NCI-H1930 (cell line): Measurements from ENCODE around the gene SRL.
"Not testable (repeated sequence)": the region's sequence is repeated elsewhere in the genome, so short reads cannot be mapped to it uniquely, and the experiment has no call there.

Experiments
- DNase-seq, 2 experiments: peaks; one replicate each; lab custom pipeline; 2025; lab: John Stamatoyannopoulos, UW

SRL gene

DNA sequence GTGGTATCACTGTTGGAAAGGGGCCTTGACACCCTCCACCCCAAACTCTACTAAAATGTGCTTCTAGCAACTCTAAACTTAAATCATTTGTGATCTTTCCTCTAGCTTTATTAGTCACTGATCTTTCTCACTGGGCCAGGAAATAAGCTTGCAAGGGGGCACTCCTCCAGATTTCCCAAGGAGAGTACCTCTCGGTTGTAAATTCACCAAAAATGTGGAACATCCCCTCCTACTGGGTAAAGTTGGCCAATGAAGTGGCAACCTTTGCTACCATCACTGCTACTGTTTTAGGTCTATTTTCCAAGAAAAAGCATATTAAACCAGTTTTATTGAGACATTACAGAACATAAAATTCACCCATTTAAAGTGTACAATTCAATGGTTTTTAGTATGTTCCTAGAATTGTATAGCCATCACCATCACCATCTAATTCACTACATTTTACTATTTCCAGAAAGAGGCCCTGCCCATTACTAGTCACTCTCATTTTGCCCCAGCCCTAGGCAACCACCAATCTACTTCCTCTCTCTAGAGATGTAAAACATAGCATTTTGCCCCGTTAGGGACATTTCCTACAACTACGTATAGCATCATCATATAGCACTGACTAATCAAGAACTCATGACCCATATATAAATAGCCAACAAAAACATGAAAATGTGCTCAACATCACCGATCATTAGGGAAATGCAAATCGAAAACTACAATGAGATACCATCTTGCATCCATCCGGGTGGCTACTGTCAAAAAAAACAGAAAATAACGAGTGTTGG lies 81.0 kb downstream of the SRL start:
- DNase-seq: no peak

- DNase-seq: no peak
These were observed 82.2 kb downstream of the SRL start for GRCh38 chr16:4159726-4160125.

GRCh38 chr16:4158143-4159093 lies 83.5 kb downstream of the SRL start:
- DNase-seq: no peak

DNA sequence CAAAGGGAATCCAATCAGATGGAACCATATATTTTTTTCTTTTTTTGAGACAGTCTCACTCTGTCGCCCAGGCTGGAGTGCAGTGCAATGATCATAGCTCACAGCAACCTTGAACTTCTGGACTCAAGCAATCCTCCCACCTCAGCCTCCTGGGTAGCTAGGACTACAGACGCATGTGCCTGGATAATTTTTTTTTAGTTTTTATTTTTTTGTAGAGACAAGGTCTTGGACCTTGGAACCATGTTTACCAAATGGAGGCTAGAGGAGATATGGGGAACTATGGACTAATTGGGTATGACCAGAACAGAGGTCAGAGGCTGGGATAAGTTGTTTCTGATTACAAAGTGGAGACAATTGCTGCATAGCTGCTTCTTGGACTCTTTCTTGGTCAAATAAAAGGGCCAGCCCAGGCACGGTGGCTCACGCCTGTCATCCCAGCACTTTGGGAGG lies 84.5 kb downstream of the SRL start:
- no peak for DNase-seq

GRCh38 chr16:4156503-4156902 lies 85.4 kb downstream of the SRL start:
- not testable (repeated sequence) for DNase-seq

DNA sequence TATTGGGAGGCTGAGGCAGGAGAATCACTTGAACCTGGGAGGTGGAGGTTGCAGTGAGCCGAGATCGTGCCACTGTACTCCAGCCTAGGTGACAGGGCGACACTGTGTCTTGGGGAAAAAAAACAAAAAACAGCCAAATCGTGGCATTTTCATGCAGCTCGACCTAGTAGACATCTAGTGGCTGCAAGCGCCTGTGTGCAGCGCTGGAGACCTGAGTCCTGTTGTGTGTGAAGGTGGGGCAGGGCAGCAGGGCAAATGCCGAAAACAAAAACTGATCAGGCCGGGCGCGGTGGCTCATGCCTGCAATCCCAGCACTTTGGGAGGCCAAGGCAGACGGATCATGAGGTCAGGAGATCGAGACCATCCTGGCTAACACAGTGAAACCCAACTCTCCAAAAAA lies 88.5 kb downstream of the SRL start:
- not testable (repeated sequence) for DNase-seq

DNA sequence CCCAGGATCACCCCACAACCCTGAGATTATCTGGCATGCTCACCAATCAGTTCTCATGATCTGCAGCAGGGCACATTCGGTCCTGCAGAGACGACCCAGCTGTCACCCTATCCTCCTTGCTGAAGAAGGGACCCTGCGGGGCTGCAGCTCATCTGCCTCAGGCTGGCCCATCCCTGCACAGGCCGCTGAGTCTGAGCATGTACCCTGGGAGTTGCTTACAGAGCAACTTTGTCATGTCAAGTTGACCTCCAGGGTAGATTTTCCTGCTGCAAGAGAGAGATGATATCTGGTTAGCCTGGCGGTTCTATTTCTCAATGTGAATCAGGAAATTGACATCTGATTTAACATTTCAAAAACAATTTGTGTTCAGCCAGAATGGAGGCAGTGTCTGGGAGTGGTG lies 89.6 kb downstream of the SRL start:
- no peak for DNase-seq

DNA sequence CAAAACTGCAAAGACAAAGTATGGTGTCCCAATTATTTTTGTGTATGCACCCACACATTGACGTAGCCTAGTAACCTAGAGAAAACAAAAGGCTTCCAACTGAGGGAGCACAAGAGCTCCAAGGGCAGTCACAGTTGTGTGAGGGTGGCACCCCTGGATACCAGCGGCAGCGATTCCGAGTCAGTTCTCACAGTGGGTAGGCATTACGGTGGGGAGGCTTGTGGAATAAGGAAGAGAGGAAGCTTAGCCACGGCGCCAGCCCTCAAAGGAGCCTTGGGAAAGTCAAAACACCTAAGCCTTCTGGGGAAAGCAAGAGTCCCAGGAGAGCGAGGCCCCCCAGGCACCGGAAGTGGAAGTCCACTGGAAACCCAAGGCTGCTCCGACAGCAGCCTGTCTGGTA lies 94.6 kb downstream of the SRL start:
- no peak for DNase-seq

DNA sequence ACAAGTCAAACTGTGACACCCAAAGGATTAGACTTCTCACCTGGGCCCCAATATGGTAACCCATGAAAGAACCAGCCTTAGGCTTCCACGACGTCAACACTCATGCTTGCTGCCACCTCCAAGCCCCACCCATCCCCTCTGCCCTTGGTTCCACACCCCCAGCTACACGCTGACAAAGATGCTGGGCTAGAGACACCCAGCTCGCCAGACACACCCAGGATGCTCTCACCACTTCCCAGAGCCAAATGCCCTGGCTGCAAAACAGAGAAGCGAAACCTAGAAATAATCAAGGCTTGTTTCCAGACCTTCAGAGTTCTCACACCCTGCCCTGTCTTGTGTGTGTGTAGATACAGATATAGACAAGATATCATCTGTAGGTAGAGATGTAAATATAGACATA lies 99.6 kb downstream of the SRL start:
- no peak for DNase-seq

DNA sequence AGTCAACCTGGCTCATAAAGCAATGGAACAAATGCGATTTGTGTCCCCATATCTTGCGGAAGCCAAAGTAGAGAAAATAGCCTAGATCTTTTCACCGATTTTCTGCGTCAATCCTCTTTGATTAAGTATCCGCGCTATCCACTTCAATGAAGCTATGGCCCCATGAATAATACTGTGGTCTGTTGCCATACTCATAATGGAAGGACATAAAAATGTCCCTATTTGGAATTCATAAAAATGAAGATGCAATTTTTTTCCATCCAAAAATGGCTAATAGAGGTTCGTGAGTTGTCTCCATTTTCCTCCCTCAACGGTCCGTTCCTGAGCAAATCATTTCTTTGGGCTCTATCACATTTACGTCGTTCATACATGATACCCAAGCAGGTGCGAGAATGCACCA lies 100.3 kb downstream of the SRL start:
- no peak for DNase-seq

GRCh38 chr16:4140652-4141051 lies 101.2 kb downstream of the SRL start:
- DNase-seq: no peak

DNA sequence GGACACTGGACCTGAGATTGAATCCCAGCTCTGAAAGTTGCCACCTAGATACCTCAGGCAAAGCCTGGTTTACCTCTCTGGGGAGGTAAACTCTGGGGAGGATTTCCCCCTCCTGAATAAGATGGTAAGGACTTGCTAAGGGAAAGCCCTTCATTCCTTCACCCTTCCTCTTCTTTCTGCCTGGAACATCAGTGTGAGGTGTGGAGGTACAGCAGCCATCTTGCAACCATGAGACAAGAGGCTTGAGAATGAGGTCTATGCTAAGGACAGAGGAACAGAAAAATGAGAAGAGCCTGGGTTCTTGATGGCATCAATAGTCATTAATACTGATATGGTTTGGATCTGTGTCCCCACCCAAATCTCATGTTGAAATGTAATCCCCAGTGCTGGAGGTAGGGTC lies 101.9 kb downstream of the SRL start:
- no peak for DNase-seq
